Right lobe of liver (tissue), 6 donors: Measurements from ENCODE around the gene SIX5. TPM values are rescaled to one million over a fixed set of nuclear protein-coding genes. Genes with fewer than 3 reads are reported as not detected.

Source experiments
- ATAC-seq, 4 donors: fragments of 200-7000 bp; cut with Tn5 transposase; one replicate each; pipeline ENCODE4 v1.9.1; 2020; ENCODE audit warnings: mild to moderate bottlenecking in 4 of 4, moderate library complexity in 4 of 4
- DNase-seq, 3 donors: peaks; one replicate each; pipeline ENCODE4 v3.0.0-alpha.2; 2020
- H3K27ac ChIP-seq, 3 donors: fragments of 200-600 bp; one replicate each; pipeline ENCODE4 v1.8.0; 2022
- H3K27me3 ChIP-seq, 2 donors: fragments of 200-600 bp; one replicate each; pipeline ENCODE4 v1.8.0; 2022
- H3K36me3 ChIP-seq, 4 donors: fragments of 200-600 bp; sonication (generic) in 1 of 4; one replicate each; pipeline versions ENCODE4 v1.5.1 to v1.8.0; 2017 to 2022; ENCODE audit warnings: control low read depth in 1 of 4
- H3K4me1 ChIP-seq, 4 donors: fragments of 200-600 bp; sonication (generic) in 1 of 4; one replicate each; pipeline versions ENCODE4 v1.5.1 to v1.8.0; 2017 to 2022; ENCODE audit warnings: control low read depth in 1 of 4
- H3K4me3 ChIP-seq, 3 donors: fragments of 200-600 bp; one replicate each; pipeline ENCODE4 v1.8.0; 2022
- H3K9me3 ChIP-seq, 4 donors: fragments of 200-600 bp; sonication (generic) in 1 of 4; one replicate each; pipeline versions ENCODE4 v1.5.1 to v1.8.0; 2017 to 2022; ENCODE audit warnings: control low read depth in 1 of 4
- CTCF ChIP-seq, 4 donors: fragments of 200-600 bp in 3 of 4; fragments of 450-650 bp in 1 of 4; IDR thresholded peaks; one replicate each; pipeline versions ENCODE4 v1.5.1 to v1.8.0; 2016 to 2022; ENCODE audit warnings: antibody characterized with exemption in 4 of 4, mild to moderate bottlenecking in 2 of 4
- POLR2A ChIP-seq: fragments of 450-650 bp; IDR thresholded peaks from one replicate; pipeline ENCODE4 v1.6.1; 2017; ENCODE audit warnings: antibody characterized with exemption, mild to moderate bottlenecking
- WGBS: methylation state at CpG from one replicate; pipeline ENCODE4 v1.1.6; 2018; ENCODE audit warnings: low coverage, low lambda C conversion rate; ENCODE audit not compliant: insufficient coverage; ENCODE audit errors: missing lambda C conversion rate; 5-methylcytosine and 5-hydroxymethylcytosine counted together
- intact Hi-C, 2 donors: fragments of 100-400 bp; cut with DNase I; formaldehyde crosslinking; loops; one replicate each; pipeline versions ENCODE4 v1.11.2 to v1.14.1; 2022
- total RNA-seq, 6 experiments: library from RNA; depleted of rRNA in 2 of 6; stranded (reverse); fragments of >200 nt in 2 of 6; fragmentation: NEBNext Ultra II Directional in 3 of 6; extraction: Animal tissue kit (Norgen Biotek cat#: 25700) in 3 of 6; gene quantifications; one replicate each; pipeline versions ENCODE4 v1.1.0 to v1.2.4, GENCODE V29; 2016 to 2023
- donor health status: DM: no; HTN: yes; CAD: no.
- donor health status: DM: no; HTN: no; CAD: no.
- donor health status: DM: no; HTN: no; CAD: no.
- donor health status: DM: no; HTN: yes; CAD: no.
- donor health status: DM: no; HTN: yes; CAD: no.

Gene SIX5
- total RNA-seq, 6 experiments from 2014 or later, result 7.8 to 11.6 (median 9.5) TPM

- TF ChIP-seq POLR2A (no peak), CTCF (IDR thresholded peaks at IDR 0.05) (no peak)
- H3K9me3 ChIP-seq, result no peaks in the 10 kb centered on the region
- peaks cover 0 to 25% (median 4%) of the 10 kb centered on the region in 4 donors for H3K4me1 ChIP-seq
- H3K4me3 ChIP-seq, result peak overlapping the region; percentile 51 to 64 (median 59)
- H3K27me3 ChIP-seq, result no peaks in the 10 kb centered on the region
- 62% methylated on average over 2 of the region's 12 CpGs for WGBS
- intact Hi-C loops, result no loop called here
- DNase-seq (peak in 1 of 3 donors; percentile 56), ATAC-seq (no peak)
- peak overlapping the region; percentile 88 to 97 (median 96) for H3K27ac ChIP-seq
- H3K36me3 ChIP-seq, result peaks cover 0 to 5% (median 2%) of the 10 kb centered on the region in 4 donors
These were observed 50.9 kb downstream of the SIX5 start for GRCh38 chr19:45717983-45718650.

GRCh38 chr19:45717131-45717982 lies 51.7 kb downstream of the SIX5 start:
- Histone ChIP-seq H3K9me3 (no peaks in the 10 kb centered on the region), H3K4me1 (peaks cover 0 to 25% (median 4%) of the 10 kb centered on the region in 4 donors), H3K27me3 (no peaks in the 10 kb centered on the region), H3K36me3 (peaks cover 0 to 7% (median 0%) of the 10 kb centered on the region in 4 donors), H3K4me3 (peak overlapping the region; percentile 59 to 64 (median 61)), H3K27ac (peak overlapping the region; percentile 88 to 97 (median 96))
- DNase-seq (peak; percentile 99), ATAC-seq (peak; percentile 91 to 96 (median 92))
- TF ChIP-seq POLR2A (peak; percentile 65), CTCF (IDR thresholded peaks at IDR 0.05) (peak in 1 of 4 donors; percentile 13)
- intact Hi-C loops, result no loop called here
- 1% methylated on average over 26 of the region's 51 CpGs for WGBS

DNA sequence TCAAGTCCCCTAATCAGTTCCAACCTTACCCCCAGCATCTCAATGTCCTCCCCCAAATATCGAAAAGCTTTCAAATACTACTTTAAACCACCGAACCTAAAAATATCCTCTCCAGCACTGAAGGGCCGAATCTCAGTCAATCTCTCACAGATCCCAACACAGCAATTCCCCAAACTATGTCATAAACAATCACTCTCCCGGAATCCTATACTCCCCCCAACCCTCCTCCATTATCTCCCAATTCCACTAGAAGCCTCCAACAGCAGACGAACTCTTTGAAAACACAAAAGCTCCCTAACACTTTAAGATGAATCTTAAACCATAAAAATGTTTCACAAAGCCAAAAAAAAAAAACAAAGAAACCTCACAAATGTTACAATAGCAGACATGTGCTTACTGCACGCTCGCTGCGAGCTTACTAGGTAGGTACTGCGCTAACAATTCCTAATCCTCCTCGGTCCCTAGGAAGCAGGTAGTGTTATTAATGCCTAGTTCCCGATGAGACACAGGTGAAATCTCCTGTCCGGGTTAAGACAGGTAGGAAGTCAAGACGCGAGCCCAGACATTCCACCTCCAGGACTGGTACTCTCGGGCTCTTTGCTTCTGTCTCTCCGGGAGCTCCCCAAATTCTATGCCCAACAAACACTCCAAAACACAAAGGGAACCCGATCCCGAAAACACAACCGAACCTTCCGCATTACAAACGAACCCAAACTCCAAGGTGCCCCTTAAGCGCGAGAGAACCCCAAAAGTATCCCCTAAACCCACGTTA lies 52.5 kb downstream of the SIX5 start:
- no peak for TF ChIP-seq CTCF (IDR thresholded peaks at IDR 0.05)
- TF ChIP-seq POLR2A, result no peak
- no peak for DNase-seq
- peak overlapping the region; percentile 59 to 64 (median 61) for H3K4me3 ChIP-seq
- ATAC-seq, result peak in 2 of 4 donors; percentile 3 to 5
- peak overlapping the region; percentile 81 to 96 (median 83) for H3K27ac ChIP-seq
- 2% methylated on average over 24 of the region's 24 CpGs for WGBS
- H3K36me3 ChIP-seq, result peaks cover 0 to 15% (median under 1%) of the 10 kb centered on the region in 4 donors
- H3K4me1 ChIP-seq, result peaks cover 0 to 23% (median 4%) of the 10 kb centered on the region in 4 donors
- H3K27me3 ChIP-seq, result no peaks in the 10 kb centered on the region
- intact Hi-C loops, result no loop called here
- H3K9me3 ChIP-seq, result no peaks in the 10 kb centered on the region

- ATAC-seq, result no peak
- no peak overlapping the region for H3K4me3 ChIP-seq
- 55% methylated on average over 2 of the region's 3 CpGs for WGBS
- TF ChIP-seq CTCF (IDR thresholded peaks at IDR 0.05), result no peak
- no peak for TF ChIP-seq POLR2A
- no peaks in the 10 kb centered on the region for H3K27me3 ChIP-seq
- H3K27ac ChIP-seq, result no peak overlapping the region
- peaks cover 0 to 13% (median 4%) of the 10 kb centered on the region in 4 donors for H3K4me1 ChIP-seq
- no peaks in the 10 kb centered on the region for H3K9me3 ChIP-seq
- intact Hi-C loops, result no loop called here
- peaks cover 0 to 18% (median under 1%) of the 10 kb centered on the region in 4 donors for H3K36me3 ChIP-seq
- no peak for DNase-seq
These were observed 53.9 kb downstream of the SIX5 start for GRCh38 chr19:45715139-45715538.
